HG02763 (cell line): Measurements from ENCODE around the gene THAP3.

Experiments
- ATAC-seq: cut with Tn5 transposase; IDR thresholded peaks from one replicate; pipeline ENCODE4 v1.9.1; 2021; ENCODE audit warnings: mild to moderate bottlenecking, moderate library complexity; ENCODE audit not compliant: unreplicated experiment

THAP3 gene

GRCh38 chr1:6624710-6625583 lies at the start of gene THAP3:
Gene THAP3, plus strand, starts transcription at chr1:6624868. Its CDS starts 351 bp downstream, at chr1:6625219.
- peak; percentile 77 for ATAC-seq

GRCh38 chr1:6577831-6578525 lies 46.7 kb upstream of the THAP3 start:
- ATAC-seq: no peak

- ATAC-seq: no peak
Observed at GRCh38 chr1:6578624-6579373, 45.9 kb upstream of the THAP3 start.

GRCh38 chr1:6579374-6580118 lies 45.1 kb upstream of the THAP3 start, which contains the start of gene ZBTB48:
Gene ZBTB48, plus strand, starts transcription at chr1:6579994. Its CDS starts 616 bp downstream, at chr1:6580610.
- peak; percentile 98 for ATAC-seq

GRCh38 chr1:6580119-6580592 lies 44.5 kb upstream of the THAP3 start:
- ATAC-seq: no peak

- ATAC-seq: no peak
Observed at GRCh38 chr1:6580593-6581409, 43.9 kb upstream of the THAP3 start.

GRCh38 chr1:6581561-6582305 lies 42.9 kb upstream of the THAP3 start:
- ATAC-seq: no peak

- no peak for ATAC-seq
Observed at GRCh38 chr1:6582370-6582769, 42.3 kb upstream of the THAP3 start.

GRCh38 chr1:6584126-6585080 lies 40.3 kb upstream of the THAP3 start:
- ATAC-seq: no peak

GRCh38 chr1:6585081-6585722 lies 39.5 kb upstream of the THAP3 start:
- no peak for ATAC-seq

GRCh38 chr1:6585841-6586240 lies 38.8 kb upstream of the THAP3 start:
- ATAC-seq: no peak

- ATAC-seq: no peak
Observed at GRCh38 chr1:6586404-6586816, 38.3 kb upstream of the THAP3 start.

GRCh38 chr1:6587261-6588005 lies 37.2 kb upstream of the THAP3 start:
- no peak for ATAC-seq

GRCh38 chr1:6588128-6588892 lies 36.4 kb upstream of the THAP3 start:
- ATAC-seq: no peak

- ATAC-seq: no peak
Observed at GRCh38 chr1:6588893-6589520, 35.7 kb upstream of the THAP3 start.
